ENCODE results near the gene RCSD1.
"Not testable (repeated sequence)": the region's sequence is repeated elsewhere in the genome, so short reads cannot be mapped to it uniquely, and the experiment has no call there.

Gene RCSD1

DNA sequence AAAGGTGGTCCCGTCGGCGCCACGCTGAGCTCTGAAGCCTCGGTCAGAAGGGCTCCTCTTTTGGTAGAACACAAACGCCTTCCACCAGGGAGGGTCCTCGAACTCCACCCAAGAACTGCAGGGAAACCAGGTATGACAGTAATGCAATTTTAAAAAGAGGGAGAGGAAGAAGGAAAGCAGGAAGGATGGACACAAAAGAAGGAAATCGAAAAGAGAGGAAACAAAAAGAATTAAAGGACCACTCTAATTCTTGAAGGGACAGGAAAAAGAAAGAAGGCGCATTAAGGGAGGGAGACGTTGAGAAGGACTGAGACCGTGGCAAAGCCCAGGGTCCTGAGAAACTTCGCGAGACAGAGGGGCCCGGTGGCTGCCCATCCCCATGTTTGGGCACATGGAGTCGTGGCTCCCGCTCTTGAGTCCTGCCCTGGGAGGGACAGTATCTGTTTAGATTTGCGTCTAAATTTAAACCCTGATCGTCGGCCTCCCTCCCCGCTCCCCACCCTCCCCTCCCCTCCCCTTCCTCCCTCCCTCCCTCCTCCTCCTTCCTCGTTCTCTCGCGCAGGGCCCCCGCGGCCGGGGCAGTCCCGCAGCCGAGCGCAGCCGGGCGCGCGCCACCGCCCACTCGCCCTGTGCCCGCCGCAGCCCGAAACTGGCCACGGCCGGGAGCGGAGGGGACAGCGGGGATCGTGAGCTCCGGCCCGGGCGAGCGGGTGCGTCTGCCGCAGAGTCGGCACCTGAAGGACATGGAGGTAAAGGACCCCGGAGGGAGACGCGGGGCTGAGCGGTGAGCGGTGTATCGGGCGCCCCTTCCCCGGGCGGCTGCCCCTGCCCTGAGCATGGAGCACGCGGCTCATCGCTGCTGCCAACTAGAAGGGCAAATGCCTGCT, at the start of gene RCSD1:
TSS of gene RCSD1 (plus strand) at position 552 of the 887 bp plus-strand sequence. CDS start at position 744, 192 bp downstream.
- DNase-seq, result no peak

GRCh38 chr1:167582064-167582463, 48.0 kb upstream of the RCSD1 start:
- no peak for DNase-seq

DNA sequence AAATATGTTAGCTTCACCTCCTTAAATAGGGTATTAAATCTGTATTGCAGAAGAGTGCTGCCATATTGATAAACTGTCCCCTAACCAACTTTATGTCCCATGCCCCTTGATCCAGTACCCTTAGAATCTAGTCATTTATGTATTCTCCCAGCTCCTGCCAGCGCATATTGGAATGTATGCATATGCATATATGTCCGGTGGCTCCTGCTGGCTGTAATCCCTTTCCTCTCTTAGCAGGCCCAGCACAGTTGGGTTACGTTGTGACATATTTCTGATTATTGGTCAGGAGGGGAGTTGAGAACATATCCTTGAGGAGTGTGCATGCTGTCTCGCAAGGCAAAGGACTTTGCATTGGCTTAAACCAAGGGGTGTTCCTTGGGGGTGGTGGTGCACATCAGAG, 47.3 kb upstream of the RCSD1 start:
- no peak for DNase-seq

- no peak for DNase-seq
Observed at GRCh38 chr1:167584581-167584980, 45.5 kb upstream of the RCSD1 start.

GRCh38 chr1:167587342-167587741, 42.7 kb upstream of the RCSD1 start:
- DNase-seq, result no peak

GRCh38 chr1:167587872-167588271, 42.2 kb upstream of the RCSD1 start:
- DNase-seq, result no peak

GRCh38 chr1:167588361-167588760, 41.7 kb upstream of the RCSD1 start:
- no peak for DNase-seq

DNA sequence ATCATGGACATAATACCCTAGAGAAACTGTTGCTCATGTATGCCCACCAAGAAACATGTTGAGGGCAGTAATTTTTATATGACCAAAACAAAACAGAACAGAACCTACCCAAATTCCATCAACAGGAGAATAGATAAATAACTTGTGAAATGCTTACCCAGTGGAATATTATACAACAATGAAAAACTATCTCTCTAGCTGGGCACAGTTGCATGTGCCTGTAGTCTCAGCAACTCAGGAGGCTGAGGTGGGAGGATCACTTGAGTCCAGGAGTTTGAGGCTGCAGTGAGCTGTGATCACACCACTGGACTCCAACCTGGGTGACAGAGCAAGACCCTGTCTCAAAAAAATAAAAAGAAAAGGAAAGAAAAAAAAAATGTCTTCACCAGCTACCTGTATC, 37.6 kb upstream of the RCSD1 start:
- DNase-seq, result no peak

GRCh38 chr1:167593860-167594259, 36.2 kb upstream of the RCSD1 start:
- no peak for DNase-seq

GRCh38 chr1:167594822-167595221, 35.2 kb upstream of the RCSD1 start:
- DNase-seq, result no peak

DNA sequence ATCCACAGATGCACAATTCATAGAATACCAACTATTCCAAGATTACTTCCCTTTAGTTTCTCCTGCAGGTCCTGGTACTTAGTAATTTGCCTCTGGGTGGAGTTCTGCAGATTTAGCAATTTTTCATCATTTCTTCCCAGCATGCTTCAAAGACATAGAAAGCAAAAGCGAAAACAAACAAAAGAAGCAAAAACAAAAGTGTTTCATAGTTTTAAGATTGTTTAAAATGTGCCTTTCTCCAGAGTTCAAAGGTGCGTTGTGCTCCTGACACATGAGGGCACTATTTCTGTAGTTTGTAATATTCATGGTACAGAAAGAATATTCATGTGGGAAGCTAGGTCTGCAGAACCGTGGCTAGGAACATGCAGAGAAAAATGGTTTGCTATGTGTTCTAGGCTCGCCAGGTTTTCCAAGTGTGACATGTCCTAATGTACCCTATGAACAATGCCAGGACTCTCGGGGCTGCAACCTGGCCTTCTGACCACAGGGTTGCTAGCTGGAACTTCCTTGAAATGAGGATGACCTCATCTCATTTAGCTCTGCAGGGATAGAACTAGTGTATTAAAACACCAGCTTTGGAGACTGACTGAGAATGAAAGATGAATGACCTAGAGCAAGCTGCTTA, 30.0 kb upstream of the RCSD1 start:
- DNase-seq, result no peak

DNA sequence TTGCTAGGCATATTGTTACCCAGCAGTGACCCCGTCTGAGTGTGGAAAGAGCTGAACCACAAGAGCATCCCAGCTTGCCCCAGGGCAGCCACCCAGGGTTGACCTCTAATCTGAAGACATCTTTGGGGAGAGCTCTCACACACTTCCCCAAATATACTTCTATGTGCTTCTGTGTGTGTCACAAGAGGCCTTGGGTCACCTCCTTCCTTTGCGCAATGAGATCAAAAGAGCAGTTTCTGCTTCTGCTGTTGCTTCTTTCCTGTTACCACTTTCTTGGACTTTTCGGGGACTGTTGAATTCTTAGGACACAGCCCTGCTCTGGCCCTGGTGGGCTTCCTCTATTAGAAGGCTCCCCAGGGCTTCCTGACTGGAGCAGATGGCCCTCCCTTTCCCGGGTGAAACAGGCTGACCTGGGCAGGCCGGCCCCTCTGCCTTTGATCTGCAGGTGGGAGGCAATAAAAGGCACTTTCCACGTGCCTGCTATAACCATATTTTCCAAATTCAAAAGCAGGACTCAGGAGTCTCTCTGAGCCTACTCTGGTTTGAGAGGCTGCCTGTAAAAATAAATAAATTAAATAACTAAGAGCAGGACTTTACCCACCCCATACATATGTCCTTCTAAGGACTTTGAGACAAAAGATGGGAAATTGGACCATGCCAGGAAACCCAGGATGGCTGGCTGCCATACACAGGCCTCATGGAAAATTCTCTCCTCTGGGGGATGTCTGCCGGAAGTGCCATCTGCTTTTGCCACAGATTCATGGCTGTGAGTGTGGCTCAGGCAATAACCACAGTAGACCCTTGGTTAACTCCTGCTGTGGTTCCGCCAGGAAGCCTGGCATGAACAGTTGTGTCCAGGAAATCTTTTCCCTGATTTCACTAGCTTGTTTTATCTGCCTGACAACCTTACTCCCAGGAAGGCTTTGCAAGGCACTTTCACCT, 28.3 kb upstream of the RCSD1 start:
- no peak for DNase-seq

GRCh38 chr1:167602840-167603239, 27.2 kb upstream of the RCSD1 start:
- no peak for DNase-seq

- no peak for DNase-seq
Observed at GRCh38 chr1:167605576-167605975, 24.5 kb upstream of the RCSD1 start.

- no peak for DNase-seq
Observed at GRCh38 chr1:167611983-167612382, 18.0 kb upstream of the RCSD1 start.

DNA sequence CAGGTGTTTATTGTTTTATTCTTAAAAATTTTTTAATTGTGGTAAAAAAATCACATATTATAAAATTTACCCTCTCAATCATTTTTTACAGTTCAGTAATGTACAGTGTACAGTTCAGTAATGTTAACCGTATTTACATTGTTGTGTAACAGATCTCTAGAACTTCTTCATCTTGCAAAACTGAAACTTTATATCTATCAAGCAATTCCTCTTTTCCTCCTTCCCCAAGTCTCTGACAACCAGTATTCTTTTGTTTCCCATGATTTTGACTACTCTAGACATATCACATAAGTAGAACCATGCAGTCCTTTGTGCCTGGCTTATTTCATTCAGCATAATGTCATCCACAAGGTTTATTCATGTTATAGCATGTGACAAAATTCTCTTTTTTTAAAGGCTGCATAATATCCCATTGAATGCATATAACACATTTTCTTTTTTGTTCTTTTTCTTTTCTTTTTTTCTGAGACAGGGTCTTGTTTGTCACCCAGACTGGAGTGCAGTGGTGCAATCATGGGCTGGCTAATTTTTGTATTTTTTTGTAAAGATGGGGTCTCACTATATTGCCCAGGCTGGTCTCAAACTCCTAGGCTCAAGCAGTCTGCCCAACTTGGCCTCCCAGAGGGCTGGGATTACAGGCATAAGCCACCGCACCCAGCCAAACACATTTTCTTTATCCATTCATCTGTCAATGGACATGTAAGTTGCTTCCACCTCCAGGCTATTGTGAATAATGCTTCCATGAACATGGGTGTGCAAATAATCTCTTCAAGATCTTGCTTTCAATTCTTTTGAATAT, 17.2 kb upstream of the RCSD1 start:
- DNase-seq, result no peak

- DNase-seq, result not testable (repeated sequence)
Observed at GRCh38 chr1:167613984-167614383, 16.0 kb upstream of the RCSD1 start.

DNA sequence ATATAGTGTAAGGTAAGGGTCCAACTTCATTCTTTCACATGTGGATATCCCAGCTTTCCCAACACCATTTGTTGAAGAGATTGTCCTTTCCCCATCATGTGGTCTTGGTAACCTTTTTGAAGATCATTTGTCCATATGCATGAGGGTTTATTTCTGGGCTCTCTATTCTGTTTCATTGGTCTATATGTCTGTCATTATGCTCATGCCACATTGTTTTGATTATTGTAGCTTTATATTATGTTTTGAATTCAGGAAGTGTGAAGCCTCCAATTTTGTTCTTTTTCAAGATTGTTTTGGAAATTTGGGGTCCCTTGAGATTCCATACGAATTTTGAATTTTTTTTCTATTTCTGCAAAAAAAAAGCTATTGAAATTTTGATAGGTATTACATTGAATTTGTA, 15.2 kb upstream of the RCSD1 start:
- DNase-seq, result no peak

GRCh38 chr1:167616521-167616920, 13.5 kb upstream of the RCSD1 start:
- DNase-seq, result no peak

- DNase-seq, result no peak
Observed at GRCh38 chr1:167617153-167618147, 12.6 kb upstream of the RCSD1 start.

GRCh38 chr1:167618366-167618765, 11.7 kb upstream of the RCSD1 start:
- no peak for DNase-seq
